Sigmoid colon (tissue), 4 donors: ENCODE measurements around the gene MAGEB3.

Experiments
- CTCF ChIP-seq, 4 experiments: fragments of 450-650 bp in 3 of 4; fragments of 200-600 bp in 1 of 4; IDR thresholded peaks; one replicate each; pipeline ENCODE4 v1.5.1; 2016 to 2019; ENCODE audit warnings: antibody characterized with exemption in 4 of 4, mild to moderate bottlenecking in 3 of 4, moderate library complexity in 2 of 4
- EP300 ChIP-seq, 4 donors: sonication (generic); formaldehyde crosslinking; IDR thresholded peaks; one replicate each; pipeline ENCODE4 v1.6.1; 2017; ENCODE audit warnings: antibody characterized with exemption in 4 of 4
- POLR2A ChIP-seq, 2 donors: fragments of 450-650 bp; IDR thresholded peaks; one replicate each; pipeline ENCODE4 v1.6.1; 2016; ENCODE audit warnings: antibody characterized with exemption in 2 of 2, mild to moderate bottlenecking in 2 of 2, moderate library complexity in 2 of 2
- POLR2AphosphoS5 ChIP-seq, 4 donors: sonication (generic); formaldehyde crosslinking; IDR thresholded peaks; one replicate each; pipeline ENCODE4 v1.6.1; 2017; ENCODE audit warnings: antibody characterized with exemption in 4 of 4

- no peak for TF ChIP-seq CTCF (IDR thresholded peaks at IDR 0.05)
- TF ChIP-seq POLR2AphosphoS5 (IDR thresholded peaks at IDR 0.05): no peak
- TF ChIP-seq EP300 (IDR thresholded peaks at IDR 0.05): no peak
- TF ChIP-seq POLR2A (IDR thresholded peaks at IDR 0.05): no peak
These were observed 22.8 kb downstream of the MAGEB3 start for GRCh38 chrX:30253257-30253656.
